Fibroblast of skin of back (primary cell): ENCODE data around the gene KPNA1.

Experiments
- DNase-seq: peaks from one replicate; pipeline ENCODE4 v3.0.0-alpha.2; 2013

The KPNA1 gene

DNA sequence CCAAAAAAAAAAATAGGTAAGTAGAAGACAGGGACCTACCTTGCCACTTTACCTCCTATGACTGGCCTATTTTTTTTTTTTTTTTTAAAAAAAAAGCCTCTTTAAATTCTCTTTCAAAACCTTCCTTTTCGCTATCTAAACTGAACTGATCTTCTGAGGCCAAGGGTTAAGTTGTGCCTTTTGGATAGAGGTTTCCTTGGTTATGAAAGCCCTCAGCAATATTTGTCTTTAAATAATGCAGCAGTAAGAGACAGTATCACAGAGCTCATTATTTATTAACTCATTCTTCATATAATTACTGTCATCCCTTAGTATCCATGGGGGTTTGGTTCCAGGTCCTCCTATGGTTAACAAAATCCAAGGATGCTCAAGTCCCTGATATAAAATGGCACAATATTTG lies 140.7 kb downstream of the KPNA1 start:
- no peak for DNase-seq
